A549 (cell line): ENCODE measurements around the gene NXPH1. TPM values are rescaled to one million over a fixed set of nuclear protein-coding genes. Genes with fewer than 3 reads are reported as not detected.

Source experiments
- ATAC-seq, 2 experiments: fragments of 200-7000 bp in 1 of 2; fragments of >200 bp in 1 of 2; cut with Nextera tagmentation in 1 of 2; cut with Tn5 transposase in 1 of 2; 3 replicates each; pipeline versions ENCODE4 v1.8.0 to v1.9.1; 2018 to 2020; ENCODE audit warnings: mild to moderate bottlenecking in 1 of 2, moderate library complexity in 1 of 2
- CTCF ChIA-PET: fragments of 300-600 bp; sonication (Branson Sonifier 250); formaldehyde crosslinking; extraction: SDS; loops from one replicate; lab custom pipeline; 2021; ENCODE audit warnings: antibody characterized with exemption, inconsistent platforms; lab: Yijun Ruan, JAX
- POLR2A ChIA-PET: fragments of 350-600 bp; formaldehyde crosslinking; extraction: SDS; loops from one replicate; lab custom pipeline; 2021; ENCODE audit warnings: antibody characterized with exemption, inconsistent platforms; lab: Yijun Ruan, JAX
- DNase-seq, 2 experiments: peaks; one replicate each; pipeline versions ENCODE4 v3.0.0 to v3.0.0-alpha.2; 2011 to 2016; ENCODE audit warnings: low read depth in 1 of 2, low spot score in 1 of 2
- FAIRE-seq: peaks from 2 replicates; lab custom pipeline; 2011; peaks lifted over from hg19 to GRCh38; lab: Jason Lieb, UNC
- H3K27ac ChIP-seq, 2 experiments: fragments of >200 bp; sonication (Bioruptor Twin); formaldehyde crosslinking; 3 replicates each; pipeline ENCODE4 v1.5.1; 2016 to 2017
- H3K4me1 ChIP-seq: fragments of >200 bp; sonication (Bioruptor Twin); formaldehyde crosslinking; 3 replicates; pipeline ENCODE4 v1.6.1; 2016
- H3K4me2 ChIP-seq: fragments of >200 bp; sonication (Bioruptor Twin); formaldehyde crosslinking; 3 replicates; pipeline ENCODE4 v1.6.1; 2016
- H3K4me3 ChIP-seq: fragments of >200 bp; sonication (Bioruptor Twin); formaldehyde crosslinking; 3 replicates; pipeline ENCODE4 v1.5.1; 2016
- H3K9me3 ChIP-seq: fragments of >200 bp; sonication (Bioruptor Twin); formaldehyde crosslinking; 3 replicates; pipeline ENCODE4 v1.6.1; 2016
- CBX2 ChIP-seq: fragments of 200-600 bp; sonication (generic); IDR thresholded peaks from 2 replicates; pipeline ENCODE4 v1.6.1; 2016; ENCODE audit warnings: low read depth, mild to moderate bottlenecking, borderline replicate concordance
- CEBPB ChIP-seq, 2 experiments: fragments of >200 bp in 1 of 2; sonication (Bioruptor Twin) in 1 of 2; formaldehyde crosslinking in 1 of 2; IDR thresholded peaks; 2 replicates each; pipeline ENCODE4 v1.6.1; 2012 to 2016
- CHD4 ChIP-seq: fragments of 200-600 bp; sonication (generic); IDR thresholded peaks from 2 replicates; pipeline ENCODE4 v1.6.1; 2016; ENCODE audit warnings: antibody characterized with exemption, mild to moderate bottlenecking, borderline replicate concordance
- EHF ChIP-seq: fragments of 250-450 bp; sonication (Bioruptor Pico); IDR thresholded peaks from 2 replicates; pipeline ENCODE4 v1.5.0; 2020; ENCODE audit warnings: mild to moderate bottlenecking
- EHMT2 ChIP-seq: fragments of 200-600 bp; sonication (generic); IDR thresholded peaks from 2 replicates; pipeline ENCODE4 v1.6.1; 2016; ENCODE audit warnings: antibody characterized with exemption, low read depth, mild to moderate bottlenecking, moderate library complexity
- EP300 ChIP-seq, 2 experiments: fragments of >200 bp; sonication (Bioruptor Twin); formaldehyde crosslinking; IDR thresholded peaks; 2 replicates in 1 of 2; 3 replicates in 1 of 2; pipeline ENCODE4 v1.6.1; 2016 to 2017
- ESRRA ChIP-seq: fragments of 150-350 bp; IDR thresholded peaks from 2 replicates; pipeline ENCODE4 v1.6.1; 2014; ENCODE audit warnings: mild to moderate bottlenecking, low read length, borderline replicate concordance
- FOXS1 ChIP-seq: fragments of 250-450 bp; sonication (Bioruptor Pico); IDR thresholded peaks from 2 replicates; pipeline ENCODE4 v1.5.0; 2020; ENCODE audit warnings: mild to moderate bottlenecking, moderate library complexity
- HOXB5 ChIP-seq: fragments of 250-450 bp; sonication (Bioruptor Pico); IDR thresholded peaks from 2 replicates; pipeline ENCODE4 v1.5.0; 2020; ENCODE audit warnings: mild to moderate bottlenecking, moderate library complexity
- JUNB ChIP-seq: fragments of >200 bp; sonication (Bioruptor Twin); formaldehyde crosslinking; IDR thresholded peaks from 2 replicates; pipeline ENCODE4 v1.6.1; 2016
- KDM1A ChIP-seq: fragments of 200-600 bp; sonication (generic); IDR thresholded peaks from 2 replicates; pipeline ENCODE4 v1.6.1; 2016; ENCODE audit warnings: low read depth, mild to moderate bottlenecking
- MAZ ChIP-seq: fragments of 150-350 bp; IDR thresholded peaks from 2 replicates; pipeline ENCODE4 v1.6.1; 2014; ENCODE audit warnings: antibody characterized with exemption, low read depth, low read length, borderline replicate concordance
- MYC ChIP-seq: IDR thresholded peaks from 2 replicates; pipeline ENCODE4 v1.6.1; 2012; ENCODE audit warnings: mild to moderate bottlenecking, inconsistent platforms, low read length, improper control_type of control experiment, borderline replicate concordance
- NFE2L2 ChIP-seq: fragments of 150-350 bp; conservative IDR thresholded peaks from 2 replicates; pipeline ENCODE4 v1.6.1; 2014; ENCODE audit warnings: low read length
- NPAS2 ChIP-seq: fragments of 250-450 bp; sonication (Bioruptor Pico); IDR thresholded peaks from 2 replicates; pipeline ENCODE4 v1.8.0; 2022; ENCODE audit warnings: mild to moderate bottlenecking, moderate library complexity, borderline replicate concordance
- PHF8 ChIP-seq: fragments of 200-600 bp; sonication (generic); IDR thresholded peaks from 2 replicates; pipeline ENCODE4 v1.6.1; 2016; ENCODE audit warnings: low read depth, mild to moderate bottlenecking, antibody characterized with exemption, moderate library complexity, borderline replicate concordance
- POLR2A ChIP-seq: IDR thresholded peaks from 2 replicates; pipeline ENCODE4 v1.6.1; 2012; ENCODE audit warnings: mild to moderate bottlenecking, low read length
- POLR2AphosphoS2 ChIP-seq: conservative IDR thresholded peaks from 2 replicates; pipeline ENCODE4 v1.6.1; 2012; ENCODE audit warnings: low read length, improper control_type of control experiment, inconsistent platforms
- RFX5 ChIP-seq: fragments of 450-650 bp; IDR thresholded peaks from 2 replicates; pipeline ENCODE4 v1.7.1; 2014; ENCODE audit warnings: antibody characterized with exemption, mild to moderate bottlenecking, moderate library complexity
- SREBF2 ChIP-seq: fragments of 450-650 bp; IDR thresholded peaks from 2 replicates; pipeline ENCODE4 v1.6.1; 2014; ENCODE audit warnings: mild to moderate bottlenecking, moderate library complexity
- TP53 ChIP-seq: fragments of 250-450 bp; sonication (Bioruptor Pico); IDR thresholded peaks from 2 replicates; pipeline ENCODE4 v1.5.0; 2021; ENCODE audit warnings: mild to moderate bottlenecking, moderate library complexity
- ZSCAN20 ChIP-seq: fragments of 250-450 bp; sonication (Bioruptor Pico); IDR thresholded peaks from 2 replicates; pipeline ENCODE4 v1.8.0; 2022; ENCODE audit warnings: mild to moderate bottlenecking, moderate library complexity
- WGBS: methylation state at CpG from one replicate; pipeline ENCODE4 v1.1.6; 2017; ENCODE audit errors: missing lambda C conversion rate; 5-methylcytosine and 5-hydroxymethylcytosine counted together
- polyA plus RNA-seq, 4 experiments: library from polyadenylated mRNA; depleted of rRNA in 3 of 4; stranded (reverse); fragments of >200 nt; fragmentation: RNase III in 1 of 4; extraction: RNeasy Plus Mini Kit Qiagen cat#74134 plus additional on column Dnase treatment in 1 of 4; gene quantifications; 2 replicates in 3 of 4; 3 replicates in 1 of 4; pipeline ENCODE4 v1.2.3, GENCODE V29; 2011 to 2017
- TF ChIP-seq, protein P1 (sequence below): IDR thresholded peaks from 2 replicates; pipeline ENCODE4 v1.6.1; 2012; ENCODE audit warnings: low read depth, borderline replicate concordance
- TF ChIP-seq, protein P2 (sequence below): fragments of 200-600 bp; sonication (generic); IDR thresholded peaks from 2 replicates; pipeline ENCODE4 v1.6.1; 2016; ENCODE audit warnings: antibody characterized with exemption, mild to moderate bottlenecking, moderate library complexity
- TF ChIP-seq, protein P3 (sequence below): fragments of 450-650 bp; IDR thresholded peaks from 2 replicates; pipeline ENCODE4 v1.6.1; 2014; ENCODE audit warnings: antibody characterized with exemption
- TF ChIP-seq, protein P4 (sequence below): fragments of >200 bp; sonication (Bioruptor Twin); formaldehyde crosslinking; IDR thresholded peaks from 3 replicates; pipeline ENCODE4 v1.6.1; 2016
- TF ChIP-seq, protein P5 (sequence below): IDR thresholded peaks from 2 replicates; pipeline ENCODE4 v1.6.1; 2012

NXPH1 gene
- polyA plus RNA-seq, 2 of the 4 experiments (the other 2 are of a cell fraction) = not detected

DNA sequence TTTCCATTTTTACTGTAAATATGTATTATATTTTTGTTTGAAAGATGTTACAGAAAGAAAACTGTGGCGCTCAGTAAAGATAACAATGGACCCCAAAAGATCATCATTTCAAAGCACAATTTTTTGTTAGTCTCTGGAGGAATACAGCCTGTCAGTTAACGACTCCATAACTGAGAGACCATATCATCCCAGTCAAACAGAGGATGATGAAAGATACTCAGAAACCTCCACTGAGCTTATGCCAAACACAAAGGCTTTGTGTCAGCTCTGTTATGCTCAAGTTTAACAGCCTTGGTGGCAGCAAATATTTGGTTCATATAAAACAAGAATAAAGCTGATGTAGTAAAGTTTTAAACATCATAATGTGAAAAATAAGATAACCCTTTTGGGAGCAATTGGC lies 345.1 kb downstream of the NXPH1 start:
- FAIRE-seq = no peak
- CTCF ChIA-PET = no interaction called here
- Histone ChIP-seq H3K4me2 (no peak overlapping the region), H3K9me3 (no peaks in the 10 kb centered on the region), H3K27ac (no peak overlapping the region), H3K4me1 (no peaks in the 10 kb centered on the region), H3K4me3 (no peak overlapping the region)
- WGBS = 0% methylated on average over 2 of the region's 2 CpGs
- TF ChIP-seq, protein P1, sequence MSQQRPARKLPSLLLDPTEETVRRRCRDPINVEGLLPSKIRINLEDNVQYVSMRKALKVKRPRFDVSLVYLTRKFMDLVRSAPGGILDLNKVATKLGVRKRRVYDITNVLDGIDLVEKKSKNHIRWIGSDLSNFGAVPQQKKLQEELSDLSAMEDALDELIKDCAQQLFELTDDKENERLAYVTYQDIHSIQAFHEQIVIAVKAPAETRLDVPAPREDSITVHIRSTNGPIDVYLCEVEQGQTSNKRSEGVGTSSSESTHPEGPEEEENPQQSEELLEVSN = no peak
- TF ChIP-seq ESRRA (no peak), ZSCAN20 (CRISPR knock-in tag) (no peak), EHMT2 (no peak), FOXS1 (CRISPR knock-in tag) (no peak), CBX2 (no peak), MAZ (no peak), TP53 (CRISPR knock-in tag) (no peak), EP300 (IDR thresholded peaks at IDR 0.05) (no peak), POLR2AphosphoS2 (no peak)
- TF ChIP-seq, protein P2, sequence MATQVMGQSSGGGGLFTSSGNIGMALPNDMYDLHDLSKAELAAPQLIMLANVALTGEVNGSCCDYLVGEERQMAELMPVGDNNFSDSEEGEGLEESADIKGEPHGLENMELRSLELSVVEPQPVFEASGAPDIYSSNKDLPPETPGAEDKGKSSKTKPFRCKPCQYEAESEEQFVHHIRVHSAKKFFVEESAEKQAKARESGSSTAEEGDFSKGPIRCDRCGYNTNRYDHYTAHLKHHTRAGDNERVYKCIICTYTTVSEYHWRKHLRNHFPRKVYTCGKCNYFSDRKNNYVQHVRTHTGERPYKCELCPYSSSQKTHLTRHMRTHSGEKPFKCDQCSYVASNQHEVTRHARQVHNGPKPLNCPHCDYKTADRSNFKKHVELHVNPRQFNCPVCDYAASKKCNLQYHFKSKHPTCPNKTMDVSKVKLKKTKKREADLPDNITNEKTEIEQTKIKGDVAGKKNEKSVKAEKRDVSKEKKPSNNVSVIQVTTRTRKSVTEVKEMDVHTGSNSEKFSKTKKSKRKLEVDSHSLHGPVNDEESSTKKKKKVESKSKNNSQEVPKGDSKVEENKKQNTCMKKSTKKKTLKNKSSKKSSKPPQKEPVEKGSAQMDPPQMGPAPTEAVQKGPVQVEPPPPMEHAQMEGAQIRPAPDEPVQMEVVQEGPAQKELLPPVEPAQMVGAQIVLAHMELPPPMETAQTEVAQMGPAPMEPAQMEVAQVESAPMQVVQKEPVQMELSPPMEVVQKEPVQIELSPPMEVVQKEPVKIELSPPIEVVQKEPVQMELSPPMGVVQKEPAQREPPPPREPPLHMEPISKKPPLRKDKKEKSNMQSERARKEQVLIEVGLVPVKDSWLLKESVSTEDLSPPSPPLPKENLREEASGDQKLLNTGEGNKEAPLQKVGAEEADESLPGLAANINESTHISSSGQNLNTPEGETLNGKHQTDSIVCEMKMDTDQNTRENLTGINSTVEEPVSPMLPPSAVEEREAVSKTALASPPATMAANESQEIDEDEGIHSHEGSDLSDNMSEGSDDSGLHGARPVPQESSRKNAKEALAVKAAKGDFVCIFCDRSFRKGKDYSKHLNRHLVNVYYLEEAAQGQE = no peak
- ATAC-seq = no peak
- POLR2A ChIA-PET = no interaction called here
- no peak for DNase-seq

DNA sequence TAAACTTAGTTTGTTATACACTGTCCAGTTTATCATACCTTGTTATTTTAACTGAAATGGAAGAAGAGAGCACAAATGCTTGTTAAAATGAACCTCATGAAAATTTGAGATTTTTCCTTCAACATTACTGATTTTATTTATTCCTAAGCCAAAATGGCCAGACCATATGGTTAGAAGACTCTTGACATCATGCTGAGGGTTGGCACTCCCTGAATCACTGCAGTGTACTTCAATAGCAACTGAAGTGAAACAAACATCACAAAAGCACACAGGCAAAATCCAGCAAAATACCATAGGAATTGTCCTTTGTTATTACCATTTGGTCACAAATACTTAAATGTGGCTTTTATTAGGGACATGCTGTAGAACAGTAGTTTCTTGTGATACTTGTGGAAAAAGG lies 347.8 kb downstream of the NXPH1 start:
- Histone ChIP-seq H3K4me3 (no peak overlapping the region), H3K27ac (no peak overlapping the region), H3K9me3 (no peaks in the 10 kb centered on the region), H3K4me2 (no peak overlapping the region), H3K4me1 (no peaks in the 10 kb centered on the region)
- ATAC-seq = no peak
- TF ChIP-seq RFX5 = no peak
- TF ChIP-seq CHD4 = no peak
- TF ChIP-seq, protein P3, sequence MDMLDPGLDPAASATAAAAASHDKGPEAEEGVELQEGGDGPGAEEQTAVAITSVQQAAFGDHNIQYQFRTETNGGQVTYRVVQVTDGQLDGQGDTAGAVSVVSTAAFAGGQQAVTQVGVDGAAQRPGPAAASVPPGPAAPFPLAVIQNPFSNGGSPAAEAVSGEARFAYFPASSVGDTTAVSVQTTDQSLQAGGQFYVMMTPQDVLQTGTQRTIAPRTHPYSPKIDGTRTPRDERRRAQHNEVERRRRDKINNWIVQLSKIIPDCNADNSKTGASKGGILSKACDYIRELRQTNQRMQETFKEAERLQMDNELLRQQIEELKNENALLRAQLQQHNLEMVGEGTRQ = no peak
- no peak for TF ChIP-seq TP53 (CRISPR knock-in tag)
- TF ChIP-seq, protein P4, sequence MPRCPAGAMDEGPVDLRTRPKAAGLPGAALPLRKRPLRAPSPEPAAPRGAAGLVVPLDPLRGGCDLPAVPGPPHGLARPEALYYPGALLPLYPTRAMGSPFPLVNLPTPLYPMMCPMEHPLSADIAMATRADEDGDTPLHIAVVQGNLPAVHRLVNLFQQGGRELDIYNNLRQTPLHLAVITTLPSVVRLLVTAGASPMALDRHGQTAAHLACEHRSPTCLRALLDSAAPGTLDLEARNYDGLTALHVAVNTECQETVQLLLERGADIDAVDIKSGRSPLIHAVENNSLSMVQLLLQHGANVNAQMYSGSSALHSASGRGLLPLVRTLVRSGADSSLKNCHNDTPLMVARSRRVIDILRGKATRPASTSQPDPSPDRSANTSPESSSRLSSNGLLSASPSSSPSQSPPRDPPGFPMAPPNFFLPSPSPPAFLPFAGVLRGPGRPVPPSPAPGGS = no peak
- no peak for TF ChIP-seq POLR2A
- no peak for TF ChIP-seq MAZ
- no peak for TF ChIP-seq FOXS1 (CRISPR knock-in tag)
- no peak for TF ChIP-seq NPAS2 (CRISPR knock-in tag)
- no peak for TF ChIP-seq MYC
- no peak for TF ChIP-seq PHF8
- no peak for TF ChIP-seq SREBF2
- TF ChIP-seq NFE2L2 = no peak
- TF ChIP-seq, protein P5, sequence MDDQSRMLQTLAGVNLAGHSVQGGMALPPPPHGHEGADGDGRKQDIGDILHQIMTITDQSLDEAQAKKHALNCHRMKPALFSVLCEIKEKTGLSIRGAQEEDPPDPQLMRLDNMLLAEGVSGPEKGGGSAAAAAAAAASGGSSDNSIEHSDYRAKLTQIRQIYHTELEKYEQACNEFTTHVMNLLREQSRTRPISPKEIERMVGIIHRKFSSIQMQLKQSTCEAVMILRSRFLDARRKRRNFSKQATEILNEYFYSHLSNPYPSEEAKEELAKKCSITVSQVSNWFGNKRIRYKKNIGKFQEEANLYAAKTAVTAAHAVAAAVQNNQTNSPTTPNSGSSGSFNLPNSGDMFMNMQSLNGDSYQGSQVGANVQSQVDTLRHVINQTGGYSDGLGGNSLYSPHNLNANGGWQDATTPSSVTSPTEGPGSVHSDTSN = no peak
- TF ChIP-seq HOXB5 (CRISPR knock-in tag) = no peak
- TF ChIP-seq KDM1A = no peak
- TF ChIP-seq JUNB = no peak
- no peak for TF ChIP-seq EHF (CRISPR knock-in tag)
- TF ChIP-seq CEBPB (IDR thresholded peaks at IDR 0.05) = no peak
- TF ChIP-seq ZSCAN20 (CRISPR knock-in tag) = no peak
- POLR2A ChIA-PET = no interaction called here
- DNase-seq = no peak
- CTCF ChIA-PET = no interaction called here
- no peak for FAIRE-seq
